NCI-H1092 (cell line): ENCODE data around the gene DLK1.

Source experiments
- DNase-seq: peaks from one replicate; lab custom pipeline; 2025; lab: John Stamatoyannopoulos, UW

Gene DLK1

GRCh38 chr14:100762089-100762515 lies 35.4 kb downstream of the DLK1 start:
- no peak for DNase-seq

- DNase-seq: no peak
Observed at GRCh38 chr14:100762901-100763300, 36.2 kb downstream of the DLK1 start.

GRCh38 chr14:100764471-100765115 lies 37.9 kb downstream of the DLK1 start:
- DNase-seq: no peak

- no peak for DNase-seq
Observed at GRCh38 chr14:100765296-100765695, 38.6 kb downstream of the DLK1 start.

GRCh38 chr14:100765991-100766390 lies 39.3 kb downstream of the DLK1 start:
- DNase-seq: no peak

- DNase-seq: no peak
Observed at GRCh38 chr14:100767003-100767787, 40.5 kb downstream of the DLK1 start.

- DNase-seq: no peak
Observed at GRCh38 chr14:100767788-100768536, 41.3 kb downstream of the DLK1 start.

GRCh38 chr14:100769035-100769939 lies 42.6 kb downstream of the DLK1 start:
- no peak for DNase-seq

GRCh38 chr14:100770046-100770445 lies 43.4 kb downstream of the DLK1 start:
- DNase-seq: no peak

- DNase-seq: no peak
Observed at GRCh38 chr14:100770605-100771120, 44.0 kb downstream of the DLK1 start.

- DNase-seq: no peak
Observed at GRCh38 chr14:100771121-100771800, 44.6 kb downstream of the DLK1 start.

- DNase-seq: no peak
Observed at GRCh38 chr14:100772607-100773165, 46.0 kb downstream of the DLK1 start.

- no peak for DNase-seq
Observed at GRCh38 chr14:100773331-100774163, 46.9 kb downstream of the DLK1 start.

- no peak for DNase-seq
Observed at GRCh38 chr14:100774164-100774537, 47.5 kb downstream of the DLK1 start.

GRCh38 chr14:100775351-100775830 lies 48.7 kb downstream of the DLK1 start:
- DNase-seq: no peak

- DNase-seq: no peak
Observed at GRCh38 chr14:100775831-100776591, 49.3 kb downstream of the DLK1 start.

- DNase-seq: no peak
Observed at GRCh38 chr14:100776681-100777365, 50.1 kb downstream of the DLK1 start.

GRCh38 chr14:100777366-100777817 lies 50.7 kb downstream of the DLK1 start:
- DNase-seq: no peak
